HG03457 (cell line): ENCODE measurements around the gene NEDD4.
A peak's percentile ranks its signal among the peaks of the same experiment; 100 is the strongest.
"Not testable (repeated sequence)": the region's sequence is repeated elsewhere in the genome, so short reads cannot be mapped to it uniquely, and the experiment has no call there.

ENCODE experiments used
- ATAC-seq: cut with Tn5 transposase; IDR thresholded peaks from one replicate; pipeline ENCODE4 v1.9.1; 2021; ENCODE audit warnings: moderate number of reproducible peaks; ENCODE audit not compliant: unreplicated experiment

NEDD4 gene

GRCh38 chr15:55993111-55993803 is at the start of gene NEDD4:
Gene NEDD4, minus strand, starts transcription at chr15:55993612. Its CDS starts 57 bp downstream, at chr15:55993555.
- peak; percentile 86 for ATAC-seq

GRCh38 chr15:56042498-56042897 is 49.1 kb upstream of the NEDD4 start:
- ATAC-seq: no peak

- no peak for ATAC-seq
Observed at GRCh38 chr15:56042031-56042430, 48.6 kb upstream of the NEDD4 start.

- ATAC-seq: no peak
Observed at GRCh38 chr15:56040081-56041035, 46.9 kb upstream of the NEDD4 start.

- no peak for ATAC-seq
Observed at GRCh38 chr15:56038707-56039106, 45.3 kb upstream of the NEDD4 start.

- ATAC-seq: no peak
Observed at GRCh38 chr15:56038015-56038414, 44.6 kb upstream of the NEDD4 start.

- no peak for ATAC-seq
Observed at GRCh38 chr15:56036546-56037067, 43.2 kb upstream of the NEDD4 start.

- ATAC-seq: no peak
Observed at GRCh38 chr15:56035166-56035565, 41.8 kb upstream of the NEDD4 start.

- ATAC-seq: no peak
Observed at GRCh38 chr15:56034514-56034913, 41.1 kb upstream of the NEDD4 start.

GRCh38 chr15:56032373-56032772 is 39.0 kb upstream of the NEDD4 start:
- ATAC-seq: no peak

GRCh38 chr15:56031836-56032235 is 38.4 kb upstream of the NEDD4 start:
- ATAC-seq: no peak

- no peak for ATAC-seq
Observed at GRCh38 chr15:56031402-56031801, 38.0 kb upstream of the NEDD4 start.

GRCh38 chr15:56028430-56028829 is 35.0 kb upstream of the NEDD4 start:
- ATAC-seq: no peak

GRCh38 chr15:56023160-56023559 is 29.7 kb upstream of the NEDD4 start:
- not testable (repeated sequence) for ATAC-seq

- no peak for ATAC-seq
Observed at GRCh38 chr15:56019819-56020486, 26.5 kb upstream of the NEDD4 start.

GRCh38 chr15:56019060-56019793 is 25.8 kb upstream of the NEDD4 start:
- no peak for ATAC-seq

GRCh38 chr15:56017920-56018319 is 24.5 kb upstream of the NEDD4 start:
- ATAC-seq: no peak

GRCh38 chr15:56017511-56017910 is 24.1 kb upstream of the NEDD4 start:
- ATAC-seq: no peak

GRCh38 chr15:56016281-56016680 is 22.9 kb upstream of the NEDD4 start:
- ATAC-seq: no peak

- ATAC-seq: no peak
Observed at GRCh38 chr15:56014677-56015076, 21.3 kb upstream of the NEDD4 start.
